HG03469 (cell line): ENCODE measurements around the gene SLC35B3.
"Not testable (repeated sequence)": the region's sequence is repeated elsewhere in the genome, so short reads cannot be mapped to it uniquely, and the experiment has no call there.

Source experiments
- ATAC-seq: cut with Tn5 transposase; IDR thresholded peaks from one replicate; pipeline ENCODE4 v1.9.1; 2021; ENCODE audit warnings: mild to moderate bottlenecking, moderate library complexity, moderate number of reproducible peaks; ENCODE audit not compliant: unreplicated experiment

The SLC35B3 gene

GRCh38 chr6:8415280-8415679 lies 20.1 kb downstream of the SLC35B3 start:
- ATAC-seq = no peak

GRCh38 chr6:8414844-8415243 lies 20.5 kb downstream of the SLC35B3 start:
- no peak for ATAC-seq

- not testable (repeated sequence) for ATAC-seq
Observed at GRCh38 chr6:8405946-8406345, 29.4 kb downstream of the SLC35B3 start.

GRCh38 chr6:8402546-8402945 lies 32.8 kb downstream of the SLC35B3 start:
- no peak for ATAC-seq

GRCh38 chr6:8400663-8401062 lies 34.7 kb downstream of the SLC35B3 start:
- ATAC-seq = no peak

GRCh38 chr6:8392569-8392968 lies 42.8 kb downstream of the SLC35B3 start:
- no peak for ATAC-seq

- no peak for ATAC-seq
Observed at GRCh38 chr6:8391934-8392333, 43.4 kb downstream of the SLC35B3 start.

- ATAC-seq = no peak
Observed at GRCh38 chr6:8389036-8389818, 46.1 kb downstream of the SLC35B3 start.

GRCh38 chr6:8387942-8388437 lies 47.4 kb downstream of the SLC35B3 start:
- no peak for ATAC-seq

GRCh38 chr6:8383584-8383983 lies 51.8 kb downstream of the SLC35B3 start:
- no peak for ATAC-seq

GRCh38 chr6:8382434-8382833 lies 52.9 kb downstream of the SLC35B3 start:
- no peak for ATAC-seq

GRCh38 chr6:8375916-8376315 lies 59.4 kb downstream of the SLC35B3 start:
- no peak for ATAC-seq
